Measurements from ENCODE around the gene UTP15.

DNA sequence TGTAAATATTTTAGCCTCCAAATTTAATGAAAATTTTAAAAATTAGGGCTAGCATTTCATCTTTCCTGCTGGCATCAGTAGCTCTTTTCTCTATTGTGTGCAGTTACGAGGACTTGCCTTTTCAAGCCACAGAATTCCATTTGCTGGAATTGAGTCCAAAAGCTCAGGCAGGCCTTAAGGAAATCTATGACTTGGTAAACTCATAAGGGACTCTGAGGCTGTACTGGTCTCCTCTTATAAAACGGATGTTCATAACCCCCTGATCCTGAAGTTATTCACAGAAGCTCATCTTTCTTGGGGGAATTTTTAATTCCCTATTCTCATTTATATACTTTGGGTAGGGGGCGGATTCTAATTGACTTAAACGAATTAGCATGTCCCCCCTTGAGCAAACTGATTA, 23.5 kb upstream of the UTP15 start:
- TF ChIP-seq, protein P1, sequence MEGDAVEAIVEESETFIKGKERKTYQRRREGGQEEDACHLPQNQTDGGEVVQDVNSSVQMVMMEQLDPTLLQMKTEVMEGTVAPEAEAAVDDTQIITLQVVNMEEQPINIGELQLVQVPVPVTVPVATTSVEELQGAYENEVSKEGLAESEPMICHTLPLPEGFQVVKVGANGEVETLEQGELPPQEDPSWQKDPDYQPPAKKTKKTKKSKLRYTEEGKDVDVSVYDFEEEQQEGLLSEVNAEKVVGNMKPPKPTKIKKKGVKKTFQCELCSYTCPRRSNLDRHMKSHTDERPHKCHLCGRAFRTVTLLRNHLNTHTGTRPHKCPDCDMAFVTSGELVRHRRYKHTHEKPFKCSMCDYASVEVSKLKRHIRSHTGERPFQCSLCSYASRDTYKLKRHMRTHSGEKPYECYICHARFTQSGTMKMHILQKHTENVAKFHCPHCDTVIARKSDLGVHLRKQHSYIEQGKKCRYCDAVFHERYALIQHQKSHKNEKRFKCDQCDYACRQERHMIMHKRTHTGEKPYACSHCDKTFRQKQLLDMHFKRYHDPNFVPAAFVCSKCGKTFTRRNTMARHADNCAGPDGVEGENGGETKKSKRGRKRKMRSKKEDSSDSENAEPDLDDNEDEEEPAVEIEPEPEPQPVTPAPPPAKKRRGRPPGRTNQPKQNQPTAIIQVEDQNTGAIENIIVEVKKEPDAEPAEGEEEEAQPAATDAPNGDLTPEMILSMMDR (conservative IDR thresholded peaks at IDR 0.05; ENCODE audit: low read length), result no peak
- TF ChIP-seq EZH2phosphoT487 (IDR thresholded peaks at IDR 0.05; ENCODE audit: borderline replicate concordance), result no peak

All from Loucy (cell line).